ENCODE measurements around the gene FAM174C.

Gene FAM174C

DNA sequence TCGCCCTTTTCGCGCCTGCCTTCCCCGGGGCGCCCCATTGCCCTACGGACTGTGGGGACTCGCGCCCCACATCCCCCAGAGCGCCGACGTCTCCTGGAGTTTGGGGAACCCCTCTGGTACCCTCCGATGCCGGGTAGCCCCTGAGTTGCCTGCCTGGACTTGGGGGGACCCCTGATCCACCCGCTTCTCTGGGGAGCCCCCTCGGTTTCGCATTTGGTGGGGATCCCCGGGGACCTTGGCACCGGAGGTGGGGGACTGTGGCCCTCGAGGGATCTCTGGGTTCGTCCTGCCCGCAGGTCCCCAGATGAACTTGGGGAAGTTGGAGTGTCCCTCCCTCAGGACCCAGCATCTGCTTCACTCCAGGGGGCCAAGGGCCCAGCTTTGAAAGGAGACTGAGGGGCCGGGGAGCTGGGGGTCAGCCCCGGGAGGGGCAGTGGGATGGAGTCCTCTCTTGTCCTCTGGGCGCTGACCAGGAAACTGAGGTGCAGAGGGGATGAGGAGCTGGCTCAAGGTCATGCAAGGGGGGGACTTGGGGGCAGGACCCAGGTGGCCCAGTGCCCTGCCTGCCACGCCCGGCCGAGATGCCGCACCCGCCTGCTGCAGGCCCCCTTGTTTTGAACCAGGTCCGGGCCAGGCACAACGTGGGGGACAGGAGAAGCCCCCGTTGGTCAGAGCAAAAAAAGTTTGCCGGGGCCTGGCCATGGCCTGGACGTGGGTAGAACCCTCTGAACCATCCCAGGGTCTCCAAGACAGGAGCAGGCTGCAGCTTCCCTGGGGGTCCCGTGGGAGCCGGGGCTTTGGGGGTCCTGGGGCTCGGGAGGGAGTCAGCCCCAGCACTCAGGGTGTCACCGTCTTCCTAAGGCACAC lies 11.4 kb downstream of the FAM174C start:
- DNase-seq (ENCODE audit: low spot score) = no peak

DNA sequence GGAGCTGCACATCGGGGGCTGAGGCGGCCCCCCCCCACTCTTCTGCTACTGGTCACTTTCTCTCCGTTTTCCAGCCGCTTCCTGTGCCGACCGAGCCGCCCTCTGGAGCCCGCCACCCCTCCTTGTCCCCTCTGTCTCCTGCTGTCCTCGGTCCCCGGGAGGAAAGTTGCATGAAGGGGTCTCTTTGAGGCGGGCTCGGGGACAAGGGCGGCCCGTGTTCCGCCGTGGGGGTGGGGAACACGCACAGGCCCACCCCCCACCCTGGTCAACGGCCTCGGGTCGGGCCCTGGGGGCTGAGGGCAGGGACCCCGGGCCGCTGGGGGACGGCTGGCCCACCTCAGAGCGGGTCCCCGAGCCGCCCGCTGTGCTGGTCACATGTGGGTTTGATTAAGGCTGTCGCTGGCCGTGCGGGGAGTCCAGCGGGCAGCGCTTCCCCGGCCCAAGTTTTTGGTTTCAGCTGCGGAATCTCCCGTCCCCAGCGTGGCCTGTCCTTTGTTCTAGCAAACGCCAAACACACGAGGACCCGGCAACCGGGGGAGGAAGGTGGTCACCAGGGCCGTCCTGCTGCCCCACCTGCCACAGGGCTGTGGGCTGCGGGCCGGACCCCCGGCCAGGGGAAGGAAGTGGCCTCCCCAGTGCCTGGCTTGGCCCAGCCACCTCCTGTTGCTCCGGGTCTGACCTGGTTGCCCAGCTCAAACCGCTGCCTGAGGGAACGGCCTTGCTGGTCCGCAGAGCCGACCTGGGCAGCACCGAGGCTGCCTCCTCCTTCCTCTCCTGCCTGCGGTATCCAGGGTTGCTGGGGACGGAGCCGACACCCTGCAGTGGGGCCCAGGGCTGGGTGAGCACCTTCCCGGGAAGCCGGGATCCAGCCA lies 12.3 kb downstream of the FAM174C start:
- DNase-seq (ENCODE audit: low spot score) = no peak

DNA sequence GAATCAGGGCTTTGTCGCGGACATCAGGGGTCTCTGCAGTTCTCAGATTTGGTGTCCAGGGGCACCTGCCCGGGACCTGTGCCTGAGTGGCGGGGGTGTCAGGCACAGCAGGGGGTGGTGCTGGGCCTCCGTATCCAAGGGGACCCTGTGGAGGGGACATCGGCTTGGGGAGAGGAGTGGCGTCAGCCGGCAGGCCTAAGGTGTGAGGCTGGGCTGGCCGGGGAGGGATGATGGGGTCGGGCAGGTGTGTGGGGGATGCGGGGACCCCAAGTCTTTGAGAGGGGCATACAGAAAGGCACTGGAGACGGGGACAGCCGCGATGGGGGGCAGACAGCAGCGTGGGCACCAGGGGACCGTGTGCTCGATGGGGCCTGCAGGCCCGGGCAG lies 12.9 kb downstream of the FAM174C start:
- DNase-seq (ENCODE audit: low spot score) = no peak

DNA sequence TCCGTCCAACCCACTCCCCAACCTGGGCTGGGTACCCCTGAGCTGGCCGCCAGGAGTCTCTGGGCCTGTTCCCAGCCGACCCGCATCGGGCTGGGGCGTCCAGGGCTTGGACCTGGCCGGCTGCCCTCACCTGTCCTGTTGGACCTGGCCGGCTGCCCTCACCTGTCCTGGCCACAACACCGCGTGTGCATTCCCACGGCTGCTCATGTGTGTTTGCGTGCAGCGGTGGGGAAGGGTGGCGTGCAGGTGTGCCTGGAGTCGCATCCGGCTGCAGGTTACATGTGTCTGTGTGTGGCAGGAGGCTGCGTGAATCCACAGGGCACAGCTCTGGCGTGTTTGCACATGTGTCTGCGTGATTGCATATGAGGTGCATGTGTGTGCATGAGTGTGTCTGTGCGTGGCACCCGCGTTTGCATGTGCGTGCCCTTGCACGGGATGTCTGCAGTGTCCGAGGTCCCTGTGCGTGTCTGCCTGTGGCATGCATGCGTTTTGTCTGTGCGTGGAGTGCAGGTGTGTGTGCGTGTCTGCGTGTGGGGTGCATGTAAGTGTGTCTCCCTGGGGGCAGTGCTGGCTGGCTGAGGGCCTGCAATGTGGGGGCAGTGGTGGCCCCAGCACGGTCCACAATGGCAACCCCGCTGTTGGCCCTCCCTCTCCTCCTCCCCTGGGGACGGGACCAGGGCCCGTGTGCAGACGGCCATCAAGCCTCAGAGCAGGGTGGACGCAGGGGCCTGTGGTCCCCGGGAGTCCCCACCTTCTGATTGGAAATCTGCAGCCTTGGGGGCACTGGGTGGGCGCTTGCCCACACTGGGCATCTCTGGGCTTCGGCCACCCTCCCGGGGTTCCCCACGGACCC lies 13.7 kb downstream of the FAM174C start:
- DNase-seq (ENCODE audit: low spot score) = no peak

DNA sequence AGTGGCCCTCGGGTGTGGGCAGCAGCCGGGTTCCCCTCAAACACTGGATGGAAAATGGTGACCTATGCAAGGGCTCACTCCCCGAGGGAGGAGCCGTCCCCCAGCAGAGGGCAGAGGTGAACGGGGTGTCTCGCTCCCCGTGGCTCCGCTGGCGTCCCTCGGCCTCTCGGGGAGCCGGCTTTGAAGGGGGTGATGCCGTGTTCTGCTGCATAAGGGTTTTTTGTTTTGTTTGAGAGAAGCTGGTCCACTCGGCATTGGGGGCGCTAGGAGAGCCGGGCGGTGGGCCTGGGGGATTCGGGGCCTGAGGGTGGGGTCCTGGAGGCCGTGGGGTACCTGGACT lies 14.3 kb downstream of the FAM174C start:
- no peak for DNase-seq (ENCODE audit: low spot score)

DNA sequence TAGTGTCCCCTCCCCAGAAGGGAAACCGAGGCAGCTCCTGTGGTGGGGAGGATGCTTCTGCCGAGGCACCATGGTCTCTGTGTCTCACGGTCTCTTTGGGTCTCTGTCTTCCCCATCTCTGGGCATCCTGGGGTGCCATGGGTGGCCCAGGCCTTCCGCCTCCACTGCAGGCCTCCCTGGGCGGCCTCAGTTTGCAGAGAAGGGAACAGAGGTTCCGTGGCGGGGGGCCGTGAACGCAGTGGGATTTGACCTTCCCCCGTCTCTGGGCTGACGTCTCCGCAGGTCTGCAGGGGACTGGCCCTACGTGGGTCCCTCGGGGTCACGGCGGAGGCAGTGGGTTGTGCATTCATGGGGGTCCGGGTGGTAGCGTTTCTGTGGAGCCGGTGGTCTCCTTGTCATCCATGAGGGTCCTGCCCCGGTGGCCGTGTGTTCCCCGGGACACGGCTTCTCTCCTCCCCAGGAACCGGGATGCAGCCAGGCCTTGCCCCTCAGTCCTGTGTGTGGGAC lies 14.9 kb downstream of the FAM174C start:
- no peak for DNase-seq (ENCODE audit: low spot score)

DNA sequence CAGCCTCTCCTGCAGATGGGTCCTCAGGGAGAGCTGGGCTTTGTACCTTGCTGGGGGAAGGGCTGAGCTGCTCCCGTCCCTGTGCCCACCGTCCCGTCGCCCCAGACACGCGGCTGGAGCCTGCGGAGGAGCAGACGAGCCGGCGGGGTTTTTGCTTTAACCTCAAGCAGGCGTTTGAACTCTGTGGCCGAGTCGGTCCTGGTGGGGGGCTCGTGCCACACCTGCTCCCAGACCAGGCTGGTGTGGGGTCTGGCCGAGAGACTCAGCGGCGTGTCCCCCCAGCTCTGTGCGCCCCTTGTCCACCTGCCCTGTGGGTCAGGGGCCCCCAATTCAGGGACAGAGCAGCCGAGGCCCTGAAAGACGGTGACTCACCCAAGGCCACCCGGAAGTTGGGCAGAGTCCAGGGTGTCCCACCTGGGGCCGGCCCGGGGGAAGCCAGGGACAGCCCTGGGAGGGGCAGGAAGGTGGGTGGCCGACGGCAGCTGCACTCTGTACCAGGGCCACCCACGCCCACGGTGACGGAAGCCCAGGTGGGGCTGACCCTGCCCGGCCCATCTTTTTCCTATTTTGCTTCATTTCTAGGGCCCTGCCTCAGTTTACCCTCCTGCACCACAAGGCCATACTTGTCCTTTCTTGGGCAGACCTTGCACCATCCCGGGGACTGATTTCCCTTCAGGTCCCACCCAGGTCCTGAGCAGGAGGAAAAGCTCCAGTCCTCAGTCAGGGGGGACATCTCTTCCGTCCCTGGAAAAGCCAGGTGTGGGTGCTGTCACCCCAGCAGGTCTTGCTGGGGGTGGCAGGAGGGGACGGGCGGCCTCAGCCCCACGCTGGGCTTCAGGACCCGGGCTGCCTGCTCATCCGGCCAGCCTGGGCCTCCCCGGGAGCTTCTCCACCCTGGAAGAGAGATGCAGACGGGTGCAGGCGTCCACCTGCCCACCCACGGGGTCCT lies 15.6 kb downstream of the FAM174C start:
- no peak for DNase-seq (ENCODE audit: low spot score)

DNA sequence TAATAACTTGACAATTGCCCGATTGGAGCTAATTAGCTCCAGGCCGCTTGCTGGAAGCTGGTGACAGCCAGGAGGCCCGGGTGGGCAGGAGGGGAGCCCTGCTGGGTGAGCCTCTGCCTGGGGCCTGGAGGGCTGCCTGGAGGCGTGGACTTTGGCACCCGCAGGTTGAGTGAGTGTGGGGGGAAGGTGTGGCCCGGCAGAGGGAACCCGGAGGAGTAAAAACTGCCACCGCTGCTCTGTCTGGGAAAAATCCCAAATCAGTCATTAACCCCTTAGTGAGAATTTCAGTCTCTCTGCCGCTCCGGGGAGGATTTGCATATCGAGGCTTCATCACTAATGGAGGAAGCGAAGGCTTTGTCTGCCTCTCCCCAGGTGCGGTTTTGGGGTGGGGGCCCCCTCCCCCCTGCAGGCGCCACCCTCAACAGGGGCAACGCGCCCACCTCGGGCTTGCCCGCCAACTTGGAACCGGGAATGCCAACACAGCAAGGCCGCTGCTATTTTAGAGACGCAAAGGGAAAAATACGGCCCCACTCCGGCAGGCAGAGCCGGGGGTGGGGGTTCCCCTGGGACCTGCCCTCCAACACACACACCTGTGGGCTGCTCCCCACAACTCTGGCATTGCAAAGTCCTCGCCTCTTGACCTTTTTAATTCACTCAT lies 16.6 kb downstream of the FAM174C start:
- no peak for DNase-seq (ENCODE audit: low spot score)

DNA sequence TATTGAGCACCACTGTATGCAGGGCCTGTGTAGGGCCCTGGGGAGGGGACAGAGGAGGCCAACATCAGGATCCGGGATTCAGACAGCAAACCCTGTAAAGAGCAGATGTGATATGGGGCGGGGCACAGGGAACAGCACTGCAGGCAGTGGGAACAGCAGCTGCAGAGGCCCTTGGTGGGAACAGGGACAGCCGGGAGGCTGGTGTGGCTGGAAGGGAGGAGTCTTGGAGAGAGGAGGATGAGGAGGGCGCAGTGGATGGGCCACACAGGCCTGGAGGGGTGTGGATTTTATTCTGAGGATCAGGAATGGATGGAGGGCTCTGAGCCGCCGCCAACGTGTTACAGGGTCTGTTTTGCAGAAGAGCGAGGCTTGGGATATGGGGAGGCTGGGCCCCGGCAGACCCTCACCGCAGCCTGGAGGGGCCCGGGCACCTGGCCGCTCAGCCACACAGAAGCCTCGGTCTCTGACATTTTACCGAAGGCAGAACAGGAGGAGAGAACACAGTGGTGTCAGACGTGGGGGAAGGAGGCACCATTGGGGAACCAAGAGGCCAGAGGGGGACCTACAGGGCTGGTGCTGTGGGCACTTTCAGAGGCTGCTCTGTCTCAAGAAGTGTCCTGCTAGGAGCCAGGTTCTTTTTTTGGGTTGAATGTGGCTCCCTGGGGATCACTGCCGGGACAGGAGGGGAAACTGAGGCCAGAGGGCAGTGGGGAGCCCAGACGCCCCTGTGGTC lies 17.3 kb downstream of the FAM174C start:
- no peak for DNase-seq (ENCODE audit: low spot score)

DNA sequence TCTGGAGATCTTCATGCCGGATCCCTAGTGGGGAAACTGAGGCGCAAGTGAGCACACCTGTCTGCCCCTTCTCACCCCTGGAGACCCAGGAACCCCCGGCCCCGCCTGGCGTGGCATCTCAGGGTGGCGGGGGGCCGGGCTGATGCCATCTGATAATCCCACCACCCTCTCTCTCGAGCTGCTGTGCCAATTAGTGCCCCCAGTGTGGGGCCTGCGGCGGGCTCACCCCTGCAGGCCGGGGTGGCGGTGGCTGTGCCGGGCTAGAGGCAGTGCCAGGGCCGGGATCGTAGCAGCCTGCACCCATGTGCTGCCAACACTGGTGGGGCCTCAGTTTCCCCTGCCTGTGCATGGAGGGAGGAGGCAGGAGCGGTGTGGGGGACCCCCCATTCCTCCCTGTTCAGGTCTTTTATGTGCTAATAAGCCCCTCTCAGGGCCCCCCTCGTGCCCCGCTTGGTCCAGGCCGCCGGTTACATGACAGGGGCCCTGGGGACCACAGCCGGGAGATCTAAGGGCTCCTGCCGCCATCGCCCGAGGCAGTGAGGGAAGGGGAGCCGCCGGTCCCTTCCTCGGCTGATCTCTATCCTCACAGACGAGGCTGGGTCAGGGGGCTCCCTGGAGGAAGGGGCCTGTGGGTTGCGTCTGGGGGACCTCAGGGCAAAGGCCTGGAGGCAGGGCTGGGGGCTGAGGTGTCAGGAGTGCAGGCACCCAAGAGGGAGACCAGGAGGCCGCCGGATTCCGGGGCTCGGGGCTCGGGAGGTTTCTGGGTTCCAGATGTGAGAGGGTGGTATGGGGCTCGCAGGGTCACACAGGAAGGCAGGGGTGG lies 18.7 kb downstream of the FAM174C start:
- DNase-seq (ENCODE audit: low spot score) = no peak

DNA sequence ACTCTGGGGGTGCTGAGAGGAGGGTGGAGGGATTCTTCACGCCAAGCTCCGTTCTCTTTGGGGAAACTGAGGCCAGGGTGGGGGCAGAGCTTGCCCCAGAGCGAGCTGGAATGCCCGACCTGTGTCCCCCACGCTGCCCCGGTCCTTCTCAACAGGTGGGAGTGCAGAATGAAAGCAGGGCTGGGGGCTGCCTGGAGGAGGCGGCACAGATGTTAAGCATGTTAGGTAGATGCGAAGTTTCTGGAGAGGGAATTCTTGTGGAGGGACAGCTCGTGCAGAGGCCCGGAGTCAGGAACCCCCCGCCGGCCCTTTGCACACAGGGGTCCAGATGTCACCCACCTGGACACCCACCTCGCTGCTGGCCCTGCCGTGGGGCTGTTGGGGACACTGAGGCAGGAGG lies 19.4 kb downstream of the FAM174C start:
- no peak for DNase-seq (ENCODE audit: low spot score)

DNA sequence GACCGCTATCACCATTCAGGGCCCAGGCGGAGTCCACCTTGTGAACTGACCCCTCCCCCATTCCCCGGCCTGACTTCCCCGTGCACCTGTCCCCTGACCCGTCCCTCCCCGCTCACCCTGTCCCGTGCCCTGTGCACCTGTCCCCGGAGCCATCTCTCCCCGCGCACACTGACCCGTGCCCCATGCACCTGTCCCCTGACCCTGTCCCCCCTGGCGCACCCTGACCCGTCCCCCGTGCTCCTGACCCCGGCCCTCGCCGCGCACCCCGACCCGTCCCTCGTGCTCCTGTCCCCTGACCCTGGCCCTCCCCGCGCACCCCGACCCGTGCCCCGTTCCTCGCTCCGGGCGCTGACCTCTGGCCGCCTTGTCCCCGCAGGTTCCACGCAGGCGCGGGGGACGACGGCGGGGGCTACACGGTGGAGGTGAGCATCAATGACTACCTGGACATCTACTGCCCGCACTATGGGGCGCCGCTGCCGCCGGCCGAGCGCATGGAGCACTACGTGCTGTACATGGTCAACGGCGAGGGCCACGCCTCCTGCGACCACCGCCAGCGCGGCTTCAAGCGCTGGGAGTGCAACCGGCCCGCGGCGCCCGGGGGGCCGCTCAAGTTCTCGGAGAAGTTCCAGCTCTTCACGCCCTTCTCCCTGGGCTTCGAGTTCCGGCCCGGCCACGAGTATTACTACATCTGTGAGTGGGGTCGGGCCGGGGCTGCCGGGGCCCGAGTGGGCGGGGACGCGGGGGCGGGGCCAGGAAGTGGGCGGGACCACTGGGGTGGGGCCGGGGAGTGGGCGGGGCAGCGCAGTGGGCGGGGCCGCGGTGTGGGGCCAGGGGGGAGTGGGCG lies 20.1 kb downstream of the FAM174C start:
- no peak for DNase-seq (ENCODE audit: low spot score)

DNA sequence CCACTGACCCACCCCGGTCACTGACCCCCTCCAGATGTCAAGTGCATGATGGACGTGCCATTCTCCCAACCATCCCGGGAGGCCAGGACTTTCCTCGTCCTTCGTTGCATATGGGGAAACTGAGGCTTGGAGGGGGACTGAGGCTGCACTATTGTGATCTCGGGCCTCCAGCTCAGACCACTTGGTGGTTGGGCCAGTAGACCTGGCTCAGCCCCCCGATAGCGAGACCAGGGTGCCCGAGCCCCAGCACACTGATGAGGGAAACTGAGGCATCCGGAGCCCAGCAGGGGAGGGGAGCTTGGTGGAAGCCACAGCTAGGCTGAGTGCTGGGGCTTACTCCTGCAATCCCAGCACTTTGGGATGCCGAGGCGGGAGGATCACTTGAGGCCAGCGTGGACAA lies 20.7 kb downstream of the FAM174C start:
- no peak for DNase-seq (ENCODE audit: low spot score)

DNA sequence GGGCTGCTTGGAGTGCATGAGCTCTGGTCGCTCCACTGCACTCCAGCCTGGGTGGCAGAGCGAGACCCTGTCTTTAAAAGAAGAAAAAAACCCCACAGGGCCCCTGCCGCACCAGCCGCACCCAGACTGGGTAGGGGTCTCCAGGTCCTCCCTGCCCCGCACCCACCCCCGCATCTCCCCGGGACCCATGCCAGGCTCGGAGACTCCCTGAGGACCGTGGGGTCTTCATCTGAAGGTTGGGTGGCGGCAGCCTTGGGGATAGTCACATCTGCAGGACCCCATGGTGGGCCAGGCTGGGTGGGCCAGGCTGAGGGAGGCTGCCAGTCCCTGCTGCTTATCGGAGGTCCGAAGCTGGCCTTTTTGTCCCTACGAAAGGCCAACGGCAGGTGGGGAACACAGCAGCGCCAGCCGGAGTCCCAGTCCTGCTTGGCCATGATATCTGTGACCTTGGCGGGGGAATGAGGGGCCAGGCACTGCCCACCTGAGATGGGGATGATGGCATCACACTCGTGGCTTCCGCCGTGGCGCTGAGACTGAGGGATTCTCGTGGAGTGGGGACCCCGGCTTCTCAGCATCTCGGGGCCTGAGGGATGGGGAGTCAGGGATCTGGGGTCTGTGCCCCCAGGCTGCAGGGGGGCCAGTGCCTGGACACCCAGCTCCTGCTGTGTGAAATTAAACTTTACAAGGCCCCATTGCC lies 21.4 kb downstream of the FAM174C start:
- no peak for DNase-seq (ENCODE audit: low spot score)

DNA sequence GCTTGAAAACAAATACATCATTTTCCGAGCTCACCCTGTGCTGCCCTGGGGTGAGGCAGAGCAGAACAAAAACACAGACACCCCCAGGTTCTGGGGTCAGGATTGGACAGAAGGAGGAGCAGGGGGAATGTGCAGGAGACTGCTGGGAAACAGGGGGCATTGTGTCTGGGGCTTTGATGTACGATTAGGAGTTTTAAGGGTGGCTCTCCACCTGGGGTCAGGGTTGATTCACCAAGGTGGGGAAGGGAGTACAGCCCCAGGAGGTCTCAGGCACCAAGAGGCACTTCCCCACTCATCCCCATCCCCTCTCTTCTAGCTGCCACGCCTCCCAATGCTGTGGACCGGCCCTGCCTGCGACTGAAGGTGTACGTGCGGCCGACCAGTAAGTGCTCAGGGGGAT lies 22.9 kb downstream of the FAM174C start:
- DNase-seq (ENCODE audit: low spot score) = no peak

DNA sequence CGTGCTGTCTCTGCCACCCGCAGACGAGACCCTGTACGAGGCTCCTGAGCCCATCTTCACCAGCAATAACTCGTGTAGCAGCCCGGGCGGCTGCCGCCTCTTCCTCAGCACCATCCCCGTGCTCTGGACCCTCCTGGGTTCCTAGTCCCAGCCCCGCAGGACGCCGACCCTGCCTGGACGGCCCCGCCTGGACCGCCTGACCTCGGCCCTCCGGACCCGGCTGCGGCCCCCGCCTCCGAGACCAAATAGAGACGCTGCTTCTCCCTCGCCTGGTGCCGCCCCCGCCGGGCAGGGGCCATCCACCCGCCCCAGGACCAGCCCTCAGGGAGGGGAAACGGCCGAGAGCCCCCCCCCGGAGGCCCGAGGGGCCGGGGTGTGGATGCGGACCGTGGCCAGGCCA lies 24.5 kb downstream of the FAM174C start:
- no peak for DNase-seq (ENCODE audit: low spot score)

DNA sequence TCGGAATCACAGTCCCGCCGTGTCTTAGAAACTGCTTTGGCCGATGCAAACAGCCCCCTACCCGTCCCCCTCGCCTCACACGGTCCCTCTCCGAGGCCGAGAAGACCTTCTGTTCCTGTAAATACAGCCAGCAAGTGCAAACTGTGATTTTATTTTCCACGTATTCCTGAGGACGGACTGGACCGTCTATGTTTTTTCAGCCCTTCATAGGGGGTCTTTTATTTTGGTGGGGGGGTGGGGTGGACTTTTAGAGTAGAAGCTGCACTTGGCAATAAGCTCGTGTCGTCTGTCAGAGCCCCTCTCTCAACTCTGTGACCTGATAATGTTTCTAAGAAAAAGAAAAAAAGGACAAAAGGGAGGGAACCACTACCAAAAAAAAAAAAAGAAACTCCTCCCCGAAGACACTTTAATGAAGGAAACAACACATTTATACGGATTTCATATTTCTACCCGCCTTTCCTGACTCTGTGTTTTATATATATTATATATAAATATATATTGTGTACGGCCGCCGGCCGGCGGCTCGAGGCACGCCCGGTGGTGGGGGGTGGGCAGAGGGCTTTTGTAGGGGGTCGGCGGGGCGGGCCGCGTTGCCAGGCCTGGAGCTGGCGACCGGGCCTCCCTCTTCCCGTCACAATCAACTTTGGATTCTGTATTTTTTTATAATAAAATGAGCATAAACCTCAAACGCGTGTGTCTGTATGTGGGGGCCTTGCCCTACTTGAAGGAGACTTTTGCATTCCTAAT lies 25.6 kb downstream of the FAM174C start:
- DNase-seq (ENCODE audit: low spot score) = no peak
